ENCODE data around the gene TNFAIP1.

Gene TNFAIP1

GRCh38 chr17:28346746-28347246 is 11.2 kb downstream of the TNFAIP1 start:
- no peak for DNase-seq

GRCh38 chr17:28347261-28347891 is 11.8 kb downstream of the TNFAIP1 start:
- DNase-seq, result no peak

- no peak for DNase-seq
Measured at GRCh38 chr17:28348979-28349378, 13.4 kb downstream of the TNFAIP1 start.

GRCh38 chr17:28350271-28350670 is 14.7 kb downstream of the TNFAIP1 start:
- no peak for DNase-seq

GRCh38 chr17:28357061-28357900 is 21.7 kb downstream of the TNFAIP1 start, which contains the start of gene POLDIP2:
Gene POLDIP2 (minus strand): TSS chr17:28357527. CDS start chr17:28357448, 79 bp downstream.
- DNase-seq, result peak; percentile 97

- no peak for DNase-seq
Measured at GRCh38 chr17:28357901-28358197, 22.3 kb downstream of the TNFAIP1 start.

GRCh38 chr17:28363186-28363585 is 27.6 kb downstream of the TNFAIP1 start:
- DNase-seq, result no peak

- no peak for DNase-seq
Measured at GRCh38 chr17:28363776-28364650, 28.5 kb downstream of the TNFAIP1 start.

- DNase-seq, result no peak
Measured at GRCh38 chr17:28364665-28365363, 29.3 kb downstream of the TNFAIP1 start, which contains the start of gene SEBOX. Gene SEBOX (minus strand): TSS chr17:28365199. CDS start chr17:28365151, 48 bp downstream.

GRCh38 chr17:28365487-28365886 is 29.9 kb downstream of the TNFAIP1 start:
- no peak for DNase-seq

- DNase-seq, result no peak
Measured at GRCh38 chr17:28366605-28367004, 31.0 kb downstream of the TNFAIP1 start.

- DNase-seq, result no peak
Measured at GRCh38 chr17:28367641-28368305, 32.2 kb downstream of the TNFAIP1 start.

- DNase-seq, result no peak
Measured at GRCh38 chr17:28368306-28368831, 32.8 kb downstream of the TNFAIP1 start.

- DNase-seq, result no peak
Measured at GRCh38 chr17:28368915-28369683, 33.5 kb downstream of the TNFAIP1 start.

- no peak for DNase-seq
Measured at GRCh38 chr17:28369684-28370034, 34.1 kb downstream of the TNFAIP1 start.

- no peak for DNase-seq
Measured at GRCh38 chr17:28370035-28370743, 34.6 kb downstream of the TNFAIP1 start, which contains the start of gene VTN. Gene VTN (minus strand): TSS chr17:28370307. CDS start chr17:28370203, 104 bp downstream.

GRCh38 chr17:28370744-28371103 is 35.2 kb downstream of the TNFAIP1 start:
- DNase-seq, result no peak

GRCh38 chr17:28371245-28372202 is 36.0 kb downstream of the TNFAIP1 start, which contains the start of gene SARM1:
Gene SARM1 (plus strand): TSS chr17:28371694. CDS start chr17:28372033, 339 bp downstream.
- DNase-seq, result peak; percentile 86

Data from stimulated activated CD4-positive, alpha-beta T cell treated with anti-CD3 and anti-CD28 coated beads, Interleukin-4, amount 100 ng/mL, for 24 hours (primary cell).